Measurements from ENCODE around the gene TRIM3. TPM values are rescaled to one million over a fixed set of nuclear protein-coding genes. Genes with fewer than 3 reads are reported as not detected.
"Not testable (repeated sequence)": the region's sequence is repeated elsewhere in the genome, so short reads cannot be mapped to it uniquely, and the experiment has no call there.

Gene TRIM3
- polyA plus RNA-seq (2013, experiment 1 of 2): 4.7 TPM
- polyA plus RNA-seq (2013, experiment 2 of 2): 4.9 TPM

GRCh38 chr11:6473451-6474412, at the start of gene TRIM3:
Gene TRIM3, minus strand, starts transcription at chr11:6473941. Its CDS starts 8,246 bp downstream, at chr11:6465695.
- no CpG with 5 or more reads among the region's 87 CpGs for WGBS (ENCODE audit: extremely low coverage, insufficient coverage, low lambda C conversion rate)
- H3K4me1 ChIP-seq (ENCODE audit: control insufficient read depth, low read depth, low read length): peaks cover 7% of the 10 kb centered on the region
- peak; percentile 90 for DNase-seq
- H4K5ac ChIP-seq (ENCODE audit: low read length): no peak within 1 kb of the TSS
- H3K23ac ChIP-seq (ENCODE audit: low read length): no peak within 1 kb of the TSS
- peak within 1 kb of the TSS; percentile 87 for H3K9ac ChIP-seq (ENCODE audit: low read length)
- H3K4ac ChIP-seq (ENCODE audit: low read depth, low read length): no peak within 1 kb of the TSS
- no peak within 1 kb of the TSS for H4K8ac ChIP-seq (ENCODE audit: low read depth, low read length)
- no peak within 1 kb of the TSS for H2BK120ac ChIP-seq (ENCODE audit: low read depth, low read length)
- H2AK5ac ChIP-seq (ENCODE audit: low read length): no peak within 1 kb of the TSS
- no peak within 1 kb of the TSS for H2BK15ac ChIP-seq (replicated peaks; ENCODE audit: low read depth)
- H3K79me1 ChIP-seq (ENCODE audit: low read length): peaks cover 3% of the 10 kb centered on the region
- H3K79me2 ChIP-seq (ENCODE audit: control insufficient read depth, insufficient read depth, low read length): no peaks in the 10 kb centered on the region
- no peak within 1 kb of the TSS for H2BK5ac ChIP-seq (ENCODE audit: low read length)
- no peaks in the 10 kb centered on the region for H3K27me3 ChIP-seq (ENCODE audit: insufficient read depth, low read length, poor library complexity)
- H3K36me3 ChIP-seq (ENCODE audit: control insufficient read depth, insufficient read depth, low read length): peaks cover 6% of the 10 kb centered on the region
- peak within 1 kb of the TSS; percentile 95 for H3K56ac ChIP-seq (ENCODE audit: low read length)
- H3K27ac ChIP-seq (ENCODE audit: low read depth, low read length): peak within 1 kb of the TSS; percentile 79
- H3K18ac ChIP-seq (ENCODE audit: low read length): peak within 1 kb of the TSS; percentile 54
- H3K4me3 ChIP-seq (ENCODE audit: low read length): peak within 1 kb of the TSS; percentile 78
- peak within 1 kb of the TSS; percentile 98 for H3K4me2 ChIP-seq (ENCODE audit: low read length)

- no peak overlapping the region for H2BK15ac ChIP-seq (replicated peaks; ENCODE audit: low read depth)
- H3K79me2 ChIP-seq (ENCODE audit: control insufficient read depth, insufficient read depth, low read length): no peaks in the 10 kb centered on the region
- no peaks in the 10 kb centered on the region for H3K36me3 ChIP-seq (ENCODE audit: control insufficient read depth, insufficient read depth, low read length)
- peak; percentile 19 for DNase-seq
- no peak overlapping the region for H3K56ac ChIP-seq (ENCODE audit: low read length)
- no peaks in the 10 kb centered on the region for H3K4me1 ChIP-seq (ENCODE audit: control insufficient read depth, low read depth, low read length)
- no peak overlapping the region for H3K27ac ChIP-seq (ENCODE audit: low read depth, low read length)
- no peak overlapping the region for H2BK120ac ChIP-seq (ENCODE audit: low read depth, low read length)
- no peak overlapping the region for H2AK5ac ChIP-seq (ENCODE audit: low read length)
- H3K9ac ChIP-seq (ENCODE audit: low read length): no peak overlapping the region
- H2BK5ac ChIP-seq (ENCODE audit: low read length): no peak overlapping the region
- H3K4ac ChIP-seq (ENCODE audit: low read depth, low read length): no peak overlapping the region
- H3K4me2 ChIP-seq (ENCODE audit: low read length): no peak overlapping the region
- H3K79me1 ChIP-seq (ENCODE audit: low read length): no peaks in the 10 kb centered on the region
- H4K8ac ChIP-seq (ENCODE audit: low read depth, low read length): no peak overlapping the region
- no peak overlapping the region for H3K4me3 ChIP-seq (ENCODE audit: low read length)
- no CpG with 5 or more reads among the region's 1 CpG for WGBS (ENCODE audit: extremely low coverage, insufficient coverage, low lambda C conversion rate)
- no peak overlapping the region for H3K23ac ChIP-seq (ENCODE audit: low read length)
- H3K27me3 ChIP-seq (ENCODE audit: insufficient read depth, low read length, poor library complexity): no peaks in the 10 kb centered on the region
- H3K18ac ChIP-seq (ENCODE audit: low read length): no peak overlapping the region
- H4K5ac ChIP-seq (ENCODE audit: low read length): no peak overlapping the region
Measured at GRCh38 chr11:6523253-6523652, 49.5 kb upstream of the TRIM3 start.

- not testable (repeated sequence) for H3K4ac ChIP-seq (ENCODE audit: low read depth, low read length); H4K8ac ChIP-seq (ENCODE audit: low read depth, low read length); H2BK120ac ChIP-seq (ENCODE audit: low read depth, low read length); H3K27ac ChIP-seq (ENCODE audit: low read depth, low read length); H3K18ac ChIP-seq (ENCODE audit: low read length); H3K4me2 ChIP-seq (ENCODE audit: low read length); H2BK5ac ChIP-seq (ENCODE audit: low read length); H3K23ac ChIP-seq (ENCODE audit: low read length); DNase-seq; H4K5ac ChIP-seq (ENCODE audit: low read length); H3K56ac ChIP-seq (ENCODE audit: low read length); H2BK15ac ChIP-seq (replicated peaks; ENCODE audit: low read depth); H3K9ac ChIP-seq (ENCODE audit: low read length); H3K79me1 ChIP-seq (ENCODE audit: low read length); H3K36me3 ChIP-seq (ENCODE audit: control insufficient read depth, insufficient read depth, low read length); H3K79me2 ChIP-seq (ENCODE audit: control insufficient read depth, insufficient read depth, low read length); H2AK5ac ChIP-seq (ENCODE audit: low read length); H3K4me1 ChIP-seq (ENCODE audit: control insufficient read depth, low read depth, low read length); H3K27me3 ChIP-seq (ENCODE audit: insufficient read depth, low read length, poor library complexity); H3K4me3 ChIP-seq (ENCODE audit: low read length)
- no CpG with 5 or more reads among the region's 3 CpGs for WGBS (ENCODE audit: extremely low coverage, insufficient coverage, low lambda C conversion rate)
Measured at GRCh38 chr11:6521946-6522345, 48.2 kb upstream of the TRIM3 start.

GRCh38 chr11:6520265-6520664, 46.5 kb upstream of the TRIM3 start:
- H2BK5ac ChIP-seq (ENCODE audit: low read length): no peak overlapping the region
- no peak overlapping the region for H2AK5ac ChIP-seq (ENCODE audit: low read length)
- H3K36me3 ChIP-seq (ENCODE audit: control insufficient read depth, insufficient read depth, low read length): no peaks in the 10 kb centered on the region
- no peak overlapping the region for H3K27ac ChIP-seq (ENCODE audit: low read depth, low read length)
- no peak overlapping the region for H3K18ac ChIP-seq (ENCODE audit: low read length)
- no peak overlapping the region for H3K4me2 ChIP-seq (ENCODE audit: low read length)
- H2BK120ac ChIP-seq (ENCODE audit: low read depth, low read length): no peak overlapping the region
- H4K8ac ChIP-seq (ENCODE audit: low read depth, low read length): no peak overlapping the region
- no peak overlapping the region for H3K4ac ChIP-seq (ENCODE audit: low read depth, low read length)
- no peak overlapping the region for H2BK15ac ChIP-seq (replicated peaks; ENCODE audit: low read depth)
- H3K9ac ChIP-seq (ENCODE audit: low read length): no peak overlapping the region
- no peak overlapping the region for H3K4me3 ChIP-seq (ENCODE audit: low read length)
- H3K27me3 ChIP-seq (ENCODE audit: insufficient read depth, low read length, poor library complexity): no peaks in the 10 kb centered on the region
- H3K4me1 ChIP-seq (ENCODE audit: control insufficient read depth, low read depth, low read length): no peaks in the 10 kb centered on the region
- no peaks in the 10 kb centered on the region for H3K79me1 ChIP-seq (ENCODE audit: low read length)
- no peak overlapping the region for H3K56ac ChIP-seq (ENCODE audit: low read length)
- H4K5ac ChIP-seq (ENCODE audit: low read length): no peak overlapping the region
- no peaks in the 10 kb centered on the region for H3K79me2 ChIP-seq (ENCODE audit: control insufficient read depth, insufficient read depth, low read length)
- H3K23ac ChIP-seq (ENCODE audit: low read length): no peak overlapping the region
- WGBS (ENCODE audit: extremely low coverage, insufficient coverage, low lambda C conversion rate): no CpG with 5 or more reads among the region's 3 CpGs
- no peak for DNase-seq

GRCh38 chr11:6516865-6517264, 43.1 kb upstream of the TRIM3 start:
- no peaks in the 10 kb centered on the region for H3K4me1 ChIP-seq (ENCODE audit: control insufficient read depth, low read depth, low read length)
- H3K9ac ChIP-seq (ENCODE audit: low read length): no peak overlapping the region
- H2BK15ac ChIP-seq (replicated peaks; ENCODE audit: low read depth): no peak overlapping the region
- H3K56ac ChIP-seq (ENCODE audit: low read length): no peak overlapping the region
- H3K79me1 ChIP-seq (ENCODE audit: low read length): no peaks in the 10 kb centered on the region
- H3K4ac ChIP-seq (ENCODE audit: low read depth, low read length): no peak overlapping the region
- H4K5ac ChIP-seq (ENCODE audit: low read length): no peak overlapping the region
- H4K8ac ChIP-seq (ENCODE audit: low read depth, low read length): no peak overlapping the region
- no peak overlapping the region for H3K4me2 ChIP-seq (ENCODE audit: low read length)
- no peak overlapping the region for H3K23ac ChIP-seq (ENCODE audit: low read length)
- no peaks in the 10 kb centered on the region for H3K27me3 ChIP-seq (ENCODE audit: insufficient read depth, low read length, poor library complexity)
- H3K4me3 ChIP-seq (ENCODE audit: low read length): no peak overlapping the region
- H3K36me3 ChIP-seq (ENCODE audit: control insufficient read depth, insufficient read depth, low read length): no peaks in the 10 kb centered on the region
- no peak overlapping the region for H2BK5ac ChIP-seq (ENCODE audit: low read length)
- no peak overlapping the region for H3K18ac ChIP-seq (ENCODE audit: low read length)
- no peaks in the 10 kb centered on the region for H3K79me2 ChIP-seq (ENCODE audit: control insufficient read depth, insufficient read depth, low read length)
- no peak overlapping the region for H3K27ac ChIP-seq (ENCODE audit: low read depth, low read length)
- H2AK5ac ChIP-seq (ENCODE audit: low read length): no peak overlapping the region
- no peak overlapping the region for H2BK120ac ChIP-seq (ENCODE audit: low read depth, low read length)
- DNase-seq: no peak

Measured in mesendoderm (in vitro differentiated cells).